Activated CD8-positive, alpha-beta memory T cell treated with anti-CD3 and anti-CD28 coated beads for 36 hours (primary cell): Measurements from ENCODE around the gene PPP1R16B. TPM values are rescaled to one million over a fixed set of nuclear protein-coding genes. Genes with fewer than 3 reads are reported as not detected.
"Not testable (repeated sequence)": the region's sequence is repeated elsewhere in the genome, so short reads cannot be mapped to it uniquely, and the experiment has no call there.

Source experiments
- CTCF ChIA-PET: fragments of 350-600 bp; sonication (Branson Sonifier 250); formaldehyde crosslinking; loops from one replicate; lab custom pipeline; 2021; ENCODE audit warnings: antibody characterized with exemption; lab: Charles Lee
- POLR2A ChIA-PET: fragments of 350-600 bp; sonication (Branson Sonifier 250); formaldehyde crosslinking; loops from one replicate; lab custom pipeline; 2021; ENCODE audit warnings: antibody characterized with exemption; lab: Charles Lee
- total RNA-seq, 2 experiments: library from RNA; stranded (reverse); gene quantifications; one replicate each; pipeline ENCODE4 v1.2.3, GENCODE V29; 2021

PPP1R16B gene
- total RNA-seq, 2 experiments from 2014 or later: 156 to 164 TPM

GRCh38 chr20:38947931-38948362, 142.4 kb downstream of the PPP1R16B start:
- ChIA-PET POLR2A (no interaction called here), CTCF (no interaction called here)

GRCh38 chr20:38950254-38950653, 144.8 kb downstream of the PPP1R16B start:
- ChIA-PET CTCF (interaction anchor here (1.0 kb wide), 1 partner anchor 9 kb away, joined by 3 read pairs; no protein-coding TSS in a partner anchor), POLR2A (no interaction called here)

GRCh38 chr20:38951611-38952010, 146.1 kb downstream of the PPP1R16B start:
- CTCF ChIA-PET: no interaction called here
- POLR2A ChIA-PET: no interaction called here

- CTCF ChIA-PET: no interaction called here
- POLR2A ChIA-PET: no interaction called here
Observed at GRCh38 chr20:38952153-38952552, 146.7 kb downstream of the PPP1R16B start.

- ChIA-PET POLR2A (no interaction called here), CTCF (no interaction called here)
Observed at GRCh38 chr20:38953630-38954340, 148.3 kb downstream of the PPP1R16B start.

GRCh38 chr20:38957235-38957876, 151.9 kb downstream of the PPP1R16B start:
- ChIA-PET POLR2A (no interaction called here), CTCF (no interaction called here)

GRCh38 chr20:38957915-38958485, 152.5 kb downstream of the PPP1R16B start:
- ChIA-PET POLR2A (no interaction called here), CTCF (no interaction called here)

GRCh38 chr20:38960187-38960687, 154.7 kb downstream of the PPP1R16B start:
- CTCF ChIA-PET, POLR2A ChIA-PET: not testable (repeated sequence)

GRCh38 chr20:38961530-38962043, 156.1 kb downstream of the PPP1R16B start:
- POLR2A ChIA-PET: interaction anchor here (1.6 kb wide), 1 partner anchor 88 kb away, joined by 7 read pairs; no protein-coding TSS in a partner anchor
- CTCF ChIA-PET: interaction anchor here (0.9 to 2.7 kb wide), 7 partner anchors 31 to 89 kb away, joined by 3 to 13 read pairs (median 4); partner anchors contain the start of gene FAM83D

- ChIA-PET CTCF (interaction anchor here (0.9 to 2.7 kb wide), 10 partner anchors 32 to 87 kb away, joined by 3 to 13 read pairs (median 3); partner anchors contain the start of gene FAM83D), POLR2A (interaction anchor here (0.5 to 1.7 kb wide), 7 partner anchors 32 to 352 kb away, joined by 3 to 8 read pairs (median 4); partner anchors contain the start of gene FAM83D)
Observed at GRCh38 chr20:38962044-38962927, 156.8 kb downstream of the PPP1R16B start, which contains the start of gene DHX35. Gene DHX35 (plus strand): TSS chr20:38962344. CDS start chr20:38962368, 24 bp downstream.

- CTCF ChIA-PET: interaction anchor here (1.2 to 2.7 kb wide), 7 partner anchors 32 to 86 kb away, joined by 3 to 13 read pairs (median 3); partner anchors contain the start of gene FAM83D
- POLR2A ChIA-PET: interaction anchor here (0.5 to 1.7 kb wide), 3 partner anchors 33 to 37 kb away, joined by 4 to 8 read pairs (median 4); partner anchors contain the start of gene FAM83D
Observed at GRCh38 chr20:38962928-38963401, 157.5 kb downstream of the PPP1R16B start.

GRCh38 chr20:38963745-38964144, 158.2 kb downstream of the PPP1R16B start:
- POLR2A ChIA-PET: interaction anchor here (0.6 to 1.7 kb wide), 2 partner anchors 34 to 529 kb away, joined by 3 to 8 read pairs; no protein-coding TSS in a partner anchor
- CTCF ChIA-PET: interaction anchor here (1.2 to 1.3 kb wide), 2 partner anchors 31 to 85 kb away, joined by 3 read pairs; no protein-coding TSS in a partner anchor

- CTCF ChIA-PET: no interaction called here
- POLR2A ChIA-PET: no interaction called here
Observed at GRCh38 chr20:38965264-38965663, 159.8 kb downstream of the PPP1R16B start.

GRCh38 chr20:38968090-38968489, 162.6 kb downstream of the PPP1R16B start:
- POLR2A ChIA-PET: no interaction called here
- CTCF ChIA-PET: interaction anchor here (1.2 kb wide), 1 partner anchor 81 kb away, joined by 3 read pairs; no protein-coding TSS in a partner anchor

GRCh38 chr20:38969708-38970107, 164.2 kb downstream of the PPP1R16B start:
- CTCF ChIA-PET: no interaction called here

GRCh38 chr20:38970302-38970701, 164.8 kb downstream of the PPP1R16B start:
- POLR2A ChIA-PET: no interaction called here
- CTCF ChIA-PET: no interaction called here

More at GRCh38 chr20:38969708-38970107, 164.2 kb downstream of the PPP1R16B start:
- POLR2A ChIA-PET: no interaction called here
